Esophagus muscularis mucosa (tissue), 3 donors: ENCODE measurements around the gene NOXA1.

Source experiments
- CTCF ChIP-seq, 3 experiments: fragments of 200-600 bp in 2 of 3; fragments of 450-650 bp in 1 of 3; sonication (generic) in 2 of 3; IDR thresholded peaks; one replicate each; pipeline ENCODE4 v1.5.1; 2017 to 2019; ENCODE audit warnings: antibody characterized with exemption in 3 of 3, mild to moderate bottlenecking in 2 of 3, moderate library complexity in 1 of 3
- POLR2A ChIP-seq: fragments of 450-650 bp; IDR thresholded peaks from one replicate; pipeline ENCODE4 v1.6.1; 2017; ENCODE audit warnings: antibody characterized with exemption, moderate library complexity, mild to moderate bottlenecking, low read depth

- no peak for TF ChIP-seq POLR2A
- no peak for TF ChIP-seq CTCF (IDR thresholded peaks at IDR 0.05)
These were observed 6.3 kb downstream of the NOXA1 start for GRCh38 chr9:137429546-137429890.
